CD4-positive, alpha-beta T cell (primary cell): Measurements from ENCODE around the gene THEMIS. TPM values are rescaled to one million over a fixed set of nuclear protein-coding genes. Genes with fewer than 3 reads are reported as not detected.

Experiments used
- ATAC-seq: fragments of 200-7000 bp; cut with Tn5 transposase; one replicate; pipeline ENCODE4 v1.10.0; 2022; ENCODE audit warnings: mild to moderate bottlenecking; ENCODE audit not compliant: poor library complexity
- CTCF ChIA-PET: fragments of 350-600 bp; sonication (Branson Sonifier 250); formaldehyde crosslinking; loops from one replicate; lab custom pipeline; 2021; ENCODE audit warnings: antibody characterized with exemption, inconsistent platforms; lab: Charles Lee
- POLR2A ChIA-PET: fragments of 350-600 bp; sonication (Branson Sonifier 250); formaldehyde crosslinking; loops from one replicate; lab custom pipeline; 2021; ENCODE audit warnings: antibody characterized with exemption, inconsistent platforms; lab: Charles Lee
- DNase-seq, 14 experiments: peaks; one replicate each; pipeline ENCODE4 v3.0.0-alpha.2; 2013 to 2020; ENCODE audit warnings: mixed read lengths in 2 of 14
- H3K27ac ChIP-seq, 2 donors: one replicate each; pipeline versions ENCODE4 v1.5.1 to v1.7.0; 2013; ENCODE audit warnings: low read length in 2 of 2, low read depth in 1 of 2, mild to moderate bottlenecking in 1 of 2
- H3K27me3 ChIP-seq, 2 experiments: 1 replicate in 1 of 2; 2 replicates in 1 of 2; pipeline versions ENCODE4 v1.6.1 to v1.7.0; 2013; ENCODE audit warnings: low read length in 2 of 2, control low read depth in 1 of 2, mild to moderate bottlenecking in 1 of 2, moderate library complexity in 1 of 2; ENCODE audit not compliant: insufficient read depth in 2 of 2, control insufficient read depth in 1 of 2
- H3K36me3 ChIP-seq: one replicate; pipeline ENCODE4 v1.6.1; 2013; ENCODE audit warnings: low read length, control low read depth; ENCODE audit not compliant: insufficient read depth
- H3K4me1 ChIP-seq: one replicate; pipeline ENCODE4 v1.6.1; 2013; ENCODE audit warnings: low read length, control low read depth; ENCODE audit not compliant: insufficient read depth
- H3K4me3 ChIP-seq: one replicate; pipeline ENCODE4 v1.5.1; 2013; ENCODE audit warnings: mild to moderate bottlenecking, low read length, moderate library complexity
- H3K9me3 ChIP-seq, 2 experiments: 1 replicate in 1 of 2; 2 replicates in 1 of 2; pipeline versions ENCODE4 v1.6.1 to v1.7.0; 2013; ENCODE audit warnings: low read length in 2 of 2, mild to moderate bottlenecking in 2 of 2, control low read depth in 1 of 2, moderate library complexity in 1 of 2; ENCODE audit not compliant: control insufficient read depth in 1 of 2, insufficient read depth in 1 of 2
- H3K27ac Mint-ChIP-seq: one replicate; pipeline ENCODE4 v1.8.0; 2020; ENCODE audit warnings: mixed read lengths
- H3K27me3 Mint-ChIP-seq: one replicate; pipeline ENCODE4 v1.8.0; 2021; ENCODE audit warnings: mixed read lengths
- H3K36me3 Mint-ChIP-seq: one replicate; pipeline ENCODE4 v1.8.0; 2021; ENCODE audit warnings: low read depth, mixed read lengths
- H3K4me1 Mint-ChIP-seq: one replicate; pipeline ENCODE4 v1.8.0; 2021; ENCODE audit warnings: low read depth, mixed read lengths
- H3K4me3 Mint-ChIP-seq: one replicate; pipeline ENCODE4 v1.8.0; 2020; ENCODE audit warnings: mild to moderate bottlenecking, mixed read lengths
- H3K9me3 Mint-ChIP-seq: one replicate; pipeline ENCODE4 v1.8.0; 2020; ENCODE audit warnings: mixed read lengths
- intact Hi-C, 2 experiments: fragments of 100-400 bp; cut with DNase I in 1 of 2; cut with micrococcal nuclease in 1 of 2; formaldehyde crosslinking; loops; one replicate each; pipeline versions ENCODE4 v1.15.1 to v1.9.0; 2023 to 2025; cut with DNase I, micrococcal nuclease
- total RNA-seq, 174 experiments: library from RNA in 2 of 174; stranded (reverse) in 2 of 174; gene quantifications; one replicate each; pipeline ENCODE4 v1.2.3 and lab custom pipeline; 2021 to 2026
- TF ChIP-seq, protein P1 (sequence below): fragments of 200-600 bp; IDR thresholded peaks from one replicate; pipeline ENCODE4 v1.8.0; 2022; ENCODE audit warnings: antibody characterized with exemption, mild to moderate bottlenecking

Gene THEMIS
- total RNA-seq, 2 experiments from 2014 or later = 25.0 to 25.3 TPM

GRCh38 chr6:127918506-127919427 lies 17.9 kb upstream of the THEMIS start:
- Histone ChIP-seq H3K4me1 (peaks cover 51% of the 10 kb centered on the region), H3K36me3 (no peaks in the 10 kb centered on the region), H3K27ac (peak overlapping the region; percentile 40 to 49), H3K4me3 (peak overlapping the region; percentile 64), H3K27me3 (no peaks in the 10 kb centered on the region), H3K9me3 (no peaks in the 10 kb centered on the region)
- ATAC-seq (peak; percentile 83), DNase-seq (peak in 5 of 14 experiments; percentile 22 to 83 (median 72))
- Mint-ChIP-seq H3K36me3 (peaks cover 14% of the 10 kb centered on the region), H3K9me3 (peaks cover 4% of the 10 kb centered on the region), H3K27ac (peak overlapping the region; percentile 98), H3K4me1 (peaks cover 89% of the 10 kb centered on the region), H3K27me3 (no peaks in the 10 kb centered on the region), H3K4me3 (peak overlapping the region; percentile 90)
- ChIA-PET CTCF (interaction anchor here (0.7 to 2.7 kb wide), 11 partner anchors 10 to 65 kb away, joined by 3 to 14 read pairs (median 3); partner anchors contain the start of gene THEMIS), POLR2A (interaction anchor here (0.9 to 5.4 kb wide), 18 partner anchors 10 to 601 kb away, joined by 3 to 81 read pairs (median 4); partner anchors contain the start of genes PTPRK and THEMIS)
- intact Hi-C loops = loop anchor here (1.0 to 5.0 kb wide), 7 partner anchors 16 to 63 kb away; partner anchors contain the start of gene THEMIS (in 1 of the 2)
- TF ChIP-seq, protein P1, sequence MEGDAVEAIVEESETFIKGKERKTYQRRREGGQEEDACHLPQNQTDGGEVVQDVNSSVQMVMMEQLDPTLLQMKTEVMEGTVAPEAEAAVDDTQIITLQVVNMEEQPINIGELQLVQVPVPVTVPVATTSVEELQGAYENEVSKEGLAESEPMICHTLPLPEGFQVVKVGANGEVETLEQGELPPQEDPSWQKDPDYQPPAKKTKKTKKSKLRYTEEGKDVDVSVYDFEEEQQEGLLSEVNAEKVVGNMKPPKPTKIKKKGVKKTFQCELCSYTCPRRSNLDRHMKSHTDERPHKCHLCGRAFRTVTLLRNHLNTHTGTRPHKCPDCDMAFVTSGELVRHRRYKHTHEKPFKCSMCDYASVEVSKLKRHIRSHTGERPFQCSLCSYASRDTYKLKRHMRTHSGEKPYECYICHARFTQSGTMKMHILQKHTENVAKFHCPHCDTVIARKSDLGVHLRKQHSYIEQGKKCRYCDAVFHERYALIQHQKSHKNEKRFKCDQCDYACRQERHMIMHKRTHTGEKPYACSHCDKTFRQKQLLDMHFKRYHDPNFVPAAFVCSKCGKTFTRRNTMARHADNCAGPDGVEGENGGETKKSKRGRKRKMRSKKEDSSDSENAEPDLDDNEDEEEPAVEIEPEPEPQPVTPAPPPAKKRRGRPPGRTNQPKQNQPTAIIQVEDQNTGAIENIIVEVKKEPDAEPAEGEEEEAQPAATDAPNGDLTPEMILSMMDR = no peak

DNA sequence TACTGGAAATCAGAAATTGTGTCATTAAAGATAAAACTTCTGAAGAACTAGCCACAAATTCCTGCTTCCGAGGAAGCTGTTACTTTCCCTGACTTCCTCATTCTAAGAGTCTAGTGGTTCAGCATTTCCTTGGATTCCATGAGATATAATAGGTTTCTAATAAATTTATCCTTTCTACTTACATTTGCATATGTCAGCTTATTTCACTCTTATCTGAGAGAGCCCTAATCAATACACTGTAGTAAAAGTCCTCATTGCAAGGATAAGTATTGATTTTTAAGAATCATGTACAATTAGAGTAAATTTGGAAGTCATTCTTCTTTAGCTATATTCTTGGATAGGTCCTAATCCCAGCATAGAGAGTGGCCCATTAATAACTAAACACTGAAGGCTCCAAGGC lies 16.9 kb upstream of the THEMIS start:
- ChIA-PET POLR2A (interaction anchor here (1.1 to 5.4 kb wide), 6 partner anchors 9 to 62 kb away, joined by 3 to 81 read pairs (median 36); partner anchors contain the start of gene THEMIS), CTCF (interaction anchor here (0.9 to 2.7 kb wide), 4 partner anchors 9 to 62 kb away, joined by 3 to 14 read pairs (median 4); no protein-coding TSS in a partner anchor)
- Mint-ChIP-seq H3K4me3 (peak overlapping the region; percentile 90), H3K27me3 (no peaks in the 10 kb centered on the region), H3K9me3 (no peaks in the 10 kb centered on the region), H3K4me1 (peaks cover 88% of the 10 kb centered on the region), H3K27ac (peak overlapping the region; percentile 98), H3K36me3 (peaks cover 22% of the 10 kb centered on the region)
- intact Hi-C loops = loop anchor here (1.0 to 5.0 kb wide), 7 partner anchors 17 to 62 kb away; partner anchors contain the start of gene THEMIS (in 1 of the 2)
- peak overlapping the region; percentile 26 to 40 for H3K27ac ChIP-seq
- ATAC-seq (no peak), DNase-seq (no peak)
- no peaks in the 10 kb centered on the region for H3K9me3 ChIP-seq
- TF ChIP-seq, protein P1 = no peak
- peaks cover 2% of the 10 kb centered on the region for H3K36me3 ChIP-seq
- peaks cover 44% of the 10 kb centered on the region for H3K4me1 ChIP-seq
- peak overlapping the region; percentile 64 for H3K4me3 ChIP-seq
- H3K27me3 ChIP-seq = no peaks in the 10 kb centered on the region

DNA sequence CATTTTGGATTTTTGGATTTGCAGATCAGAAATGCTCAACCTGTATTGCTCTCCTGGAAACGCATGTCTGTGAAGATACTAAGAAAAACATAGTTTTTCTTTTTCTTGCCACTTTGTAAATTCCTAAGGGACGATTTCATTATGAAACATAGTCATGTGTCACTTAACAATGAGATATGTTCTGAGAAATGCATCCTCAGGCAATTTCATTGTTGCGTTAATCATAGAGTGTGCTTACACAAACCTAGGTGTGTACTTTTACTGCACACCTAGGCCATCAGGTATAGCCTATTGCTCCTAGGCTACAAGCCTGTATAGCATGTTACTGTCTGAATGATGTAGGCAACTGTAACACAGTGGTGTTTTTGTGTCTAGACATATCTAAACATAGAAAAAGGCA lies 13.4 kb upstream of the THEMIS start:
- POLR2A ChIA-PET = no interaction called here
- peak overlapping the region; percentile 56 for H3K27ac Mint-ChIP-seq
- CTCF ChIA-PET = no interaction called here
- no peaks in the 10 kb centered on the region for H3K27me3 Mint-ChIP-seq
- H3K9me3 Mint-ChIP-seq = peaks cover 3% of the 10 kb centered on the region
- H3K27me3 ChIP-seq = no peaks in the 10 kb centered on the region
- H3K9me3 ChIP-seq = no peaks in the 10 kb centered on the region
- DNase-seq (no peak), ATAC-seq (no peak)
- TF ChIP-seq, protein P1 = no peak
- peaks cover 19% of the 10 kb centered on the region for H3K4me1 ChIP-seq
- H3K4me3 Mint-ChIP-seq = peak overlapping the region; percentile 81
- intact Hi-C loops = loop anchor here in 1 of 2 experiments (5.0 kb wide), 1 partner anchor 52 kb away; no protein-coding TSS in a partner anchor
- H3K27ac ChIP-seq = no peak overlapping the region
- H3K4me1 Mint-ChIP-seq = peaks cover 76% of the 10 kb centered on the region
- H3K36me3 Mint-ChIP-seq = peaks cover 47% of the 10 kb centered on the region
- H3K36me3 ChIP-seq = peaks cover 15% of the 10 kb centered on the region
- H3K4me3 ChIP-seq = no peak overlapping the region
